Measurements from ENCODE around the gene ABI1. TPM values are rescaled to one million over a fixed set of nuclear protein-coding genes. Genes with fewer than 3 reads are reported as not detected.

The ABI1 gene
- total RNA-seq, 1 experiment from 2014 or later: 25.2 TPM

DNA sequence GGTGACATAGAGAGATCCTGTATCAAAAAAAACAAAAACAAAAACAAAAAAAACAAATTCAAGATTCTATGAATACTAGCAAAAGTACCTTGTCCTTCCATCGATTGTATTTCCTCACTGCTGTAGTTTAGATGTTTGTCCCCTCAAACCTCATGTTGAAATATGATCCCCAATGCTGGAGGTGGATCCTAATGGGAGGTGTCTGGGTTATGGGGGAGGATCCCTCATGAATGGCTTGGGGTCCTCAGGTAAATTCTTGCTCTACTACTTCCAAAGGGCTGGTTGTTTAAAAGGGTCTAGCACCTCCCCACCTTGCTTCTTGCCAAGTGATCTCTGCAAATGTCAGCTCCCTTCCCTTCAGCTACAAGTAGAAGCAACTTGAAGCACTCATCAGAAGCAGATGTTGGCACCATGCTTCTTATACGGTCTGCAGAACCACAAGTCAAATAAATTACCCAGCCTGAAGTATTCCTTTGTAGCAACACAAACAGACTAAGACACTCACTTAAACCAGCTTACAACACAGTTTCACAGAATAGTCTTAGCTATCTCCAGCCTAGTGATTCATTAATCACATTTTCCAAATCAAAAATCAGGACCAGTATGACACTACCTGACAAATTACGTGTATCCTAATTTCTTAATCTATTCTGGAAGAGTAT lies 20.7 kb downstream of the ABI1 start:
- Histone ChIP-seq H3K4me1 (ENCODE audit: insufficient read depth, low read length) (peaks cover 5% of the 10 kb centered on the region; the same call in 1 of the 2 replicates), H2AFZ (ENCODE audit: low read length) (no peak overlapping the region), H3K4me2 (ENCODE audit: low read length) (no peak overlapping the region), H4K20me1 (ENCODE audit: low read length) (no peaks in the 10 kb centered on the region), H3K79me2 (ENCODE audit: low read length) (peaks cover 44% of the 10 kb centered on the region), H3K27me3 (ENCODE audit: low read length) (no peaks in the 10 kb centered on the region), H3K9me3 (ENCODE audit: low read length) (no peaks in the 10 kb centered on the region), H3K4me3 (ENCODE audit: low read length) (no peak overlapping the region), H3K9me2 (replicated peaks; ENCODE audit: low read length) (no peaks in the 10 kb centered on the region), H3K9ac (ENCODE audit: low read length) (no peak overlapping the region), H3K36me3 (ENCODE audit: low read depth, low read length) (no peaks in the 10 kb centered on the region), H3K27ac (ENCODE audit: low read length) (no peak overlapping the region), H3F3A (ENCODE audit: low read length, unreplicated experiment) (no peaks in the 10 kb centered on the region)
- DNase-seq (no peak), ATAC-seq (no peak)
- no TSS peak for BruUV-seq (replicated peaks)
- CTCF ChIA-PET: no interaction called here
- intact Hi-C loops (cut with micrococcal nuclease): no loop called here
- POLR2A ChIA-PET (ENCODE audit: unreplicated experiment): no interaction called here
- TF ChIP-seq CTCF (conservative IDR thresholded peaks at IDR 0.05; ENCODE audit: low read depth, low read length) (no peak), EZH2phosphoT487 (IDR thresholded peaks at IDR 0.05; ENCODE audit: borderline replicate concordance, low read length) (no peak), EZH2 (IDR thresholded peaks at IDR 0.05; ENCODE audit: low read length, unreplicated experiment) (no peak)

- CTCF ChIA-PET: no interaction called here
Measured at GRCh38 chr10:26837139-26837538, 23.6 kb downstream of the ABI1 start.

More at GRCh38 chr10:26837139-26837538, 23.6 kb downstream of the ABI1 start:
- no peak overlapping the region for H3K27ac ChIP-seq (ENCODE audit: low read length)
- BruUV-seq (replicated peaks): no TSS peak
- peaks cover 5% of the 10 kb centered on the region; the same call in 1 of the 2 replicates for H3K4me1 ChIP-seq (ENCODE audit: insufficient read depth, low read length)
- peaks cover 48% of the 10 kb centered on the region for H3K79me2 ChIP-seq (ENCODE audit: low read length)
- H3F3A ChIP-seq (ENCODE audit: low read length, unreplicated experiment): no peaks in the 10 kb centered on the region
- no peak overlapping the region for H3K9ac ChIP-seq (ENCODE audit: low read length)
- no peak overlapping the region for H3K4me2 ChIP-seq (ENCODE audit: low read length)
- no peaks in the 10 kb centered on the region for H3K27me3 ChIP-seq (ENCODE audit: low read length)
- H3K9me2 ChIP-seq (replicated peaks; ENCODE audit: low read length): no peaks in the 10 kb centered on the region
- no peak overlapping the region for H3K4me3 ChIP-seq (ENCODE audit: low read length)
- no peaks in the 10 kb centered on the region for H4K20me1 ChIP-seq (ENCODE audit: low read length)
- no peak for TF ChIP-seq EZH2phosphoT487 (IDR thresholded peaks at IDR 0.05; ENCODE audit: borderline replicate concordance, low read length)
- TF ChIP-seq EZH2 (IDR thresholded peaks at IDR 0.05; ENCODE audit: low read length, unreplicated experiment): no peak
- no peak for TF ChIP-seq CTCF (conservative IDR thresholded peaks at IDR 0.05; ENCODE audit: low read depth, low read length)
- H2AFZ ChIP-seq (ENCODE audit: low read length): no peak overlapping the region
- intact Hi-C loops (cut with micrococcal nuclease): no loop called here
- DNase-seq (no peak), ATAC-seq (no peak)
- no peaks in the 10 kb centered on the region for H3K9me3 ChIP-seq (ENCODE audit: low read length)
- POLR2A ChIA-PET (ENCODE audit: unreplicated experiment): no interaction called here
- no peaks in the 10 kb centered on the region for H3K36me3 ChIP-seq (ENCODE audit: low read depth, low read length)

Data from PC-3 (cell line).